HepG2 (cell line): Measurements from ENCODE around the gene HTRA2. TPM values are rescaled to one million over a fixed set of nuclear protein-coding genes. Genes with fewer than 3 reads are reported as not detected.

Experiments used
- ATF5 ChIP-seq: sonication (generic); formaldehyde crosslinking; IDR thresholded peaks from 2 replicates; pipeline ENCODE4 v1.4.0; 2020; ENCODE audit warnings: mild to moderate bottlenecking, low read depth, missing genetic modification reagents
- BCL6 ChIP-seq: IDR thresholded peaks from 2 replicates; pipeline ENCODE4 v1.6.1; 2016; ENCODE audit warnings: missing genetic modification reagents, missing compliant biosample characterization
- CEBPB ChIP-seq: IDR thresholded peaks from 2 replicates; pipeline ENCODE4 v1.6.1; 2011; ENCODE audit warnings: low read depth, low read length, improper control_type of control experiment, borderline replicate concordance
- DDIT3 ChIP-seq: sonication (generic); formaldehyde crosslinking; IDR thresholded peaks from 2 replicates; pipeline ENCODE4 v1.4.0; 2020; ENCODE audit warnings: mild to moderate bottlenecking, missing genetic modification reagents
- ESRRA ChIP-seq: sonication (generic); formaldehyde crosslinking; IDR thresholded peaks from 2 replicates; pipeline ENCODE4 v1.5.1; 2020; ENCODE audit warnings: mild to moderate bottlenecking, low read depth, missing genetic modification reagents
- FOXJ3 ChIP-seq: sonication (generic); formaldehyde crosslinking; IDR thresholded peaks from 2 replicates; pipeline ENCODE4 v1.4.0; 2020; ENCODE audit warnings: missing genetic modification reagents, mild to moderate bottlenecking, borderline replicate concordance
- JUNB ChIP-seq: sonication (generic); formaldehyde crosslinking; IDR thresholded peaks from 2 replicates; pipeline ENCODE4 v1.8.0; 2022; ENCODE audit warnings: missing genetic modification reagents, mild to moderate bottlenecking, borderline replicate concordance
- MEIS2 ChIP-seq: sonication (generic); formaldehyde crosslinking; IDR thresholded peaks from 2 replicates; pipeline ENCODE4 v1.9.0; 2021; ENCODE audit warnings: mild to moderate bottlenecking, missing genetic modification reagents
- NFYC ChIP-seq: IDR thresholded peaks from 2 replicates; pipeline ENCODE4 v1.6.1; 2016; ENCODE audit warnings: missing genetic modification reagents, missing compliant biosample characterization
- PRDM4 ChIP-seq: sonication (generic); formaldehyde crosslinking; IDR thresholded peaks from 2 replicates; pipeline ENCODE4 v1.9.0; 2021; ENCODE audit warnings: missing genetic modification reagents, borderline replicate concordance
- SETDB1 ChIP-seq: sonication (generic); formaldehyde crosslinking; IDR thresholded peaks from 2 replicates; pipeline ENCODE4 v1.5.1; 2020; ENCODE audit warnings: missing genetic modification reagents, mild to moderate bottlenecking, borderline replicate concordance
- SNAI1 ChIP-seq: sonication (generic); formaldehyde crosslinking; IDR thresholded peaks from 2 replicates; pipeline ENCODE4 v1.5.0; 2020; ENCODE audit warnings: mild to moderate bottlenecking, missing genetic modification reagents, borderline replicate concordance
- ZBTB37 ChIP-seq: sonication (generic); formaldehyde crosslinking; IDR thresholded peaks from 2 replicates; pipeline ENCODE4 v1.4.0; 2020; ENCODE audit warnings: mild to moderate bottlenecking, missing genetic modification reagents
- ZNF747 ChIP-seq: sonication (generic); formaldehyde crosslinking; IDR thresholded peaks from 2 replicates; pipeline ENCODE4 v1.8.1; 2023; ENCODE audit warnings: missing genetic modification reagents, mild to moderate bottlenecking, borderline replicate concordance
- ZNF761 ChIP-seq: sonication (generic); formaldehyde crosslinking; conservative IDR thresholded peaks from 2 replicates; pipeline ENCODE4 v1.4.0; 2020; ENCODE audit warnings: mild to moderate bottlenecking, missing genetic modification reagents
- polyA plus RNA-seq, 8 experiments: library from polyadenylated mRNA; depleted of rRNA in 3 of 8; stranded (reverse) in 7 of 8; unstranded in 1 of 8; fragments of >200 nt; fragmentation: Illumina TruSeq in 4 of 8; extraction: Trizol in 4 of 8; gene quantifications; 2 replicates each; pipeline versions ENCODE4 v1.2.1 to v1.2.3, GENCODE V29; 2011 to 2016; ENCODE audit warnings: low read depth in 4 of 8, missing spikeins in 1 of 8, mixed read lengths in 1 of 8; ENCODE audit not compliant: insufficient read depth in 1 of 8
- total RNA-seq, 5 experiments: library from RNA; depleted of rRNA; stranded (reverse); fragments of >200 nt; fragmentation: Illumina TruSeq; extraction: Trizol; gene quantifications; 2 replicates each; pipeline ENCODE4 v1.2.3, GENCODE V29; 2016; ENCODE audit warnings: low read depth in 1 of 5
- TF ChIP-seq, protein P1 (sequence below): sonication (generic); formaldehyde crosslinking; IDR thresholded peaks from 2 replicates; pipeline ENCODE4 v1.8.0; 2022; ENCODE audit warnings: missing genetic modification reagents, mild to moderate bottlenecking, moderate library complexity, borderline replicate concordance
- TF ChIP-seq, protein P2 (sequence below): sonication (generic); formaldehyde crosslinking; IDR thresholded peaks from 2 replicates; pipeline ENCODE4 v1.5.1; 2020; ENCODE audit warnings: mild to moderate bottlenecking, moderate library complexity, missing genetic modification reagents

Gene HTRA2
- total and polyA plus RNA-seq, 2 of the 13 experiments (the other 11 are each of a cell fraction or from before 2014, with no cell fraction given), result 47.7 to 50.3 TPM

GRCh38 chr2:74496997-74497776 is 32.5 kb upstream of the HTRA2 start (continued):
- TF ChIP-seq MEIS2 (CRISPR knock-in tag) (peak; percentile 11; the same call in 1 of the 2 replicates), ZNF747 (peak; percentile 41; the same call in 1 of the 2 replicates), DDIT3 (CRISPR knock-in tag) (no peak), CEBPB (peak; percentile 6; the same call in 1 of the 2 replicates), NFYC (CRISPR knock-in tag) (no peak), SETDB1 (CRISPR knock-in tag) (no peak), JUNB (CRISPR knock-in tag) (no peak), ATF5 (0 out of 2 replicates have a peak, but pooled peaks have one; percentile 26), SNAI1 (CRISPR knock-in tag) (peak; percentile 26; the same call in 1 of the 2 replicates), ZBTB37 (CRISPR knock-in tag) (no peak; the same call in 1 of the 2 replicates), BCL6 (CRISPR knock-in tag) (peak; percentile 52; the same call in 1 of the 2 replicates), ZNF761 (peak; percentile 49; the same call in 1 of the 2 replicates), ESRRA (0 out of 2 replicates have a peak, but pooled peaks have one; percentile 18), PRDM4 (CRISPR knock-in tag) (no peak), FOXJ3 (CRISPR knock-in tag) (peak; percentile 66; the same call in 1 of the 2 replicates)
- TF ChIP-seq, protein P1, sequence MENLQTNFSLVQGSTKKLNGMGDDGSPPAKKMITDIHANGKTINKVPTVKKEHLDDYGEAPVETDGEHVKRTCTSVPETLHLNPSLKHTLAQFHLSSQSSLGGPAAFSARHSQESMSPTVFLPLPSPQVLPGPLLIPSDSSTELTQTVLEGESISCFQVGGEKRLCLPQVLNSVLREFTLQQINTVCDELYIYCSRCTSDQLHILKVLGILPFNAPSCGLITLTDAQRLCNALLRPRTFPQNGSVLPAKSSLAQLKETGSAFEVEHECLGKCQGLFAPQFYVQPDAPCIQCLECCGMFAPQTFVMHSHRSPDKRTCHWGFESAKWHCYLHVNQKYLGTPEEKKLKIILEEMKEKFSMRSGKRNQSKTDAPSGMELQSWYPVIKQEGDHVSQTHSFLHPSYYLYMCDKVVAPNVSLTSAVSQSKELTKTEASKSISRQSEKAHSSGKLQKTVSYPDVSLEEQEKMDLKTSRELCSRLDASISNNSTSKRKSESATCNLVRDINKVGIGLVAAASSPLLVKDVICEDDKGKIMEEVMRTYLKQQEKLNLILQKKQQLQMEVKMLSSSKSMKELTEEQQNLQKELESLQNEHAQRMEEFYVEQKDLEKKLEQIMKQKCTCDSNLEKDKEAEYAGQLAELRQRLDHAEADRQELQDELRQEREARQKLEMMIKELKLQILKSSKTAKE (CRISPR knock-in tag), result peak; percentile 68; the same call in 1 of the 2 replicates
- TF ChIP-seq, protein P2, sequence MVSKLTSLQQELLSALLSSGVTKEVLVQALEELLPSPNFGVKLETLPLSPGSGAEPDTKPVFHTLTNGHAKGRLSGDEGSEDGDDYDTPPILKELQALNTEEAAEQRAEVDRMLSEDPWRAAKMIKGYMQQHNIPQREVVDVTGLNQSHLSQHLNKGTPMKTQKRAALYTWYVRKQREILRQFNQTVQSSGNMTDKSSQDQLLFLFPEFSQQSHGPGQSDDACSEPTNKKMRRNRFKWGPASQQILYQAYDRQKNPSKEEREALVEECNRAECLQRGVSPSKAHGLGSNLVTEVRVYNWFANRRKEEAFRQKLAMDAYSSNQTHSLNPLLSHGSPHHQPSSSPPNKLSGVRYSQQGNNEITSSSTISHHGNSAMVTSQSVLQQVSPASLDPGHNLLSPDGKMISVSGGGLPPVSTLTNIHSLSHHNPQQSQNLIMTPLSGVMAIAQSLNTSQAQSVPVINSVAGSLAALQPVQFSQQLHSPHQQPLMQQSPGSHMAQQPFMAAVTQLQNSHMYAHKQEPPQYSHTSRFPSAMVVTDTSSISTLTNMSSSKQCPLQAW (CRISPR knock-in tag), result 0 out of 2 replicates have a peak, but pooled peaks have one; percentile 44
